Vagina (tissue), 2 donors: ENCODE measurements around the gene GORAB. TPM values are rescaled to one million over a fixed set of nuclear protein-coding genes. Genes with fewer than 3 reads are reported as not detected.

Experiments used
- DNase-seq, 2 donors: peaks; one replicate each; pipeline ENCODE4 v3.0.0-alpha.2; 2017; ENCODE audit errors: extremely low spot score in 2 of 2
- H3K27ac ChIP-seq: fragments of 200-600 bp; sonication (generic); one replicate; pipeline ENCODE4 v1.5.1; 2019
- H3K27me3 ChIP-seq: fragments of 200-600 bp; sonication (generic); one replicate; pipeline ENCODE4 v1.5.1; 2019
- H3K36me3 ChIP-seq, 2 donors: fragments of 200-600 bp; sonication (generic); one replicate each; pipeline ENCODE4 v1.5.1; 2017 to 2019
- H3K4me1 ChIP-seq: fragments of 200-600 bp; sonication (generic); one replicate; pipeline ENCODE4 v1.5.1; 2019
- H3K4me3 ChIP-seq, 2 donors: fragments of 200-600 bp; sonication (generic); 1 replicate in 1 of 2; 2 replicates in 1 of 2; pipeline ENCODE4 v1.5.1; 2016 to 2019
- H3K9me3 ChIP-seq: fragments of 200-600 bp; sonication (generic); one replicate; pipeline ENCODE4 v1.5.1; 2019
- CTCF ChIP-seq, 3 experiments: fragments of 450-650 bp in 2 of 3; fragments of 200-600 bp in 1 of 3; sonication (generic) in 1 of 3; IDR thresholded peaks; one replicate each; pipeline ENCODE4 v1.5.1; 2017 to 2019; ENCODE audit warnings: antibody characterized with exemption in 3 of 3, mild to moderate bottlenecking in 2 of 3, moderate library complexity in 2 of 3
- POLR2A ChIP-seq, 2 donors: fragments of 450-650 bp; IDR thresholded peaks; one replicate each; pipeline ENCODE4 v1.6.1; 2017; ENCODE audit warnings: antibody characterized with exemption in 2 of 2, mild to moderate bottlenecking in 2 of 2, moderate library complexity in 2 of 2
- POLR2AphosphoS5 ChIP-seq, 2 donors: sonication (generic); formaldehyde crosslinking; IDR thresholded peaks; one replicate each; pipeline ENCODE4 v1.9.0; 2017; ENCODE audit warnings: antibody characterized with exemption in 2 of 2, mild to moderate bottlenecking in 2 of 2, low read depth in 1 of 2; ENCODE audit not compliant: insufficient read depth in 1 of 2
- intact Hi-C: fragments of 100-400 bp; cut with DNase I; formaldehyde crosslinking; loops from one replicate; pipeline ENCODE4 v1.15.1; 2023
- total RNA-seq: library from RNA; depleted of rRNA; stranded (reverse); fragments of >200 nt; gene quantifications from one replicate; pipeline ENCODE4 v1.2.3, GENCODE V29; 2016

GORAB gene
- total RNA-seq, 1 donor from 2014 or later: 11.3 TPM

- DNase-seq: no peak
- intact Hi-C loops: no loop called here
- H3K36me3 ChIP-seq: peaks cover 2 to 4% of the 10 kb centered on the region in 2 donors
Observed at GRCh38 chr1:170556917-170557316, 25.0 kb downstream of the GORAB start.

GRCh38 chr1:170558731-170559130, 26.8 kb downstream of the GORAB start:
- no peak for DNase-seq
- Histone ChIP-seq H3K36me3 (no peaks in the 10 kb centered on the region), H3K4me3 (no peak overlapping the region), H3K27me3 (no peaks in the 10 kb centered on the region), H3K27ac (no peak overlapping the region), H3K4me1 (peaks cover 20% of the 10 kb centered on the region), H3K9me3 (no peaks in the 10 kb centered on the region)
- intact Hi-C loops: no loop called here
- TF ChIP-seq CTCF (IDR thresholded peaks at IDR 0.05) (no peak), POLR2A (IDR thresholded peaks at IDR 0.05) (no peak), POLR2AphosphoS5 (IDR thresholded peaks at IDR 0.05; ENCODE audit: insufficient read depth in 1 of 2, low read depth in 1 of 2) (no peak)

More at GRCh38 chr1:170556917-170557316, 25.0 kb downstream of the GORAB start:
- Histone ChIP-seq H3K9me3 (no peaks in the 10 kb centered on the region), H3K27ac (no peak overlapping the region), H3K4me3 (no peak overlapping the region), H3K4me1 (peaks cover 2% of the 10 kb centered on the region), H3K27me3 (no peaks in the 10 kb centered on the region)
- TF ChIP-seq POLR2A (IDR thresholded peaks at IDR 0.05) (no peak), POLR2AphosphoS5 (IDR thresholded peaks at IDR 0.05; ENCODE audit: insufficient read depth in 1 of 2, low read depth in 1 of 2) (no peak), CTCF (IDR thresholded peaks at IDR 0.05) (no peak)

- Histone ChIP-seq H3K27me3 (no peaks in the 10 kb centered on the region), H3K27ac (no peak overlapping the region)
- intact Hi-C loops: no loop called here
Observed at GRCh38 chr1:170559166-170559565, 27.2 kb downstream of the GORAB start.

GRCh38 chr1:170560681-170561285, 28.8 kb downstream of the GORAB start:
- Histone ChIP-seq H3K4me3 (no peak overlapping the region), H3K36me3 (no peaks in the 10 kb centered on the region), H3K4me1 (peaks cover 25% of the 10 kb centered on the region), H3K9me3 (no peaks in the 10 kb centered on the region), H3K27ac (no peak overlapping the region), H3K27me3 (no peaks in the 10 kb centered on the region)
- intact Hi-C loops: no loop called here
- TF ChIP-seq POLR2AphosphoS5 (IDR thresholded peaks at IDR 0.05; ENCODE audit: insufficient read depth in 1 of 2, low read depth in 1 of 2) (no peak), POLR2A (IDR thresholded peaks at IDR 0.05) (no peak), CTCF (IDR thresholded peaks at IDR 0.05) (no peak)
- DNase-seq: no peak

More at GRCh38 chr1:170559166-170559565, 27.2 kb downstream of the GORAB start:
- Histone ChIP-seq H3K4me3 (no peak overlapping the region), H3K36me3 (no peaks in the 10 kb centered on the region), H3K4me1 (peaks cover 25% of the 10 kb centered on the region), H3K9me3 (no peaks in the 10 kb centered on the region)
- TF ChIP-seq POLR2A (IDR thresholded peaks at IDR 0.05) (no peak), POLR2AphosphoS5 (IDR thresholded peaks at IDR 0.05; ENCODE audit: insufficient read depth in 1 of 2, low read depth in 1 of 2) (no peak), CTCF (IDR thresholded peaks at IDR 0.05) (no peak)
- no peak for DNase-seq

- Histone ChIP-seq H3K27me3 (no peaks in the 10 kb centered on the region), H3K9me3 (no peaks in the 10 kb centered on the region), H3K36me3 (no peaks in the 10 kb centered on the region), H3K27ac (peak overlapping the region; percentile 83), H3K4me1 (peaks cover 25% of the 10 kb centered on the region), H3K4me3 (no peak overlapping the region)
- peak in 1 of 2 donors; percentile 94 for TF ChIP-seq POLR2AphosphoS5 (IDR thresholded peaks at IDR 0.05; ENCODE audit: insufficient read depth in 1 of 2, low read depth in 1 of 2)
- no peak for TF ChIP-seq POLR2A (IDR thresholded peaks at IDR 0.05)
- DNase-seq: no peak
- intact Hi-C loops: no loop called here
Observed at GRCh38 chr1:170562646-170563338, 30.8 kb downstream of the GORAB start.
